H1 (cell line): ENCODE results near the gene AOPEP. TPM values are rescaled to one million over a fixed set of nuclear protein-coding genes. Genes with fewer than 3 reads are reported as not detected.
A peak's percentile ranks its signal among the peaks of the same experiment; 100 is the strongest.

ENCODE experiments used
- CTCF ChIA-PET: fragments of 300-600 bp; sonication (Branson Sonifier 250); formaldehyde crosslinking; loops from one replicate; lab custom pipeline; 2021; ENCODE audit not compliant: partially characterized antibody; lab: Charles Lee
- POLR2A ChIA-PET: fragments of 300-600 bp; sonication (Branson Sonifier 250); formaldehyde crosslinking; loops from one replicate; lab custom pipeline; 2021; ENCODE audit warnings: inconsistent platforms; ENCODE audit not compliant: partially characterized antibody; lab: Charles Lee
- DNase-seq, 2 experiments: peaks; one replicate each; pipeline versions ENCODE4 v3.0.0 to v3.0.0-alpha.2; 2010 to 2022; ENCODE audit warnings: low spot score in 2 of 2, low read depth in 1 of 2, mixed read lengths in 1 of 2
- FAIRE-seq: peaks from 2 replicates; lab custom pipeline; 2011; peaks lifted over from hg19 to GRCh38; lab: Jason Lieb, UNC
- H2AFZ ChIP-seq: 2 replicates; pipeline ENCODE4 v1.8.1; 2012; ENCODE audit warnings: low read length, inconsistent platforms
- H2AK5ac ChIP-seq: 2 replicates; pipeline ENCODE4 v1.6.1; 2013; ENCODE audit warnings: low read depth, low read length
- H2BK120ac ChIP-seq: replicated peaks from 2 replicates; pipeline ENCODE3; 2013; ENCODE audit warnings: low read depth, low read length, inconsistent platforms
- H2BK12ac ChIP-seq: 2 replicates; pipeline ENCODE4 v1.6.1; 2013; ENCODE audit warnings: low read depth, low read length
- H2BK15ac ChIP-seq: 2 replicates; pipeline ENCODE4 v1.6.1; 2013; ENCODE audit warnings: low read length
- H2BK20ac ChIP-seq: 2 replicates; pipeline ENCODE4 v1.6.1; 2013; ENCODE audit warnings: low read length
- H2BK5ac ChIP-seq: 2 replicates; pipeline ENCODE4 v1.6.1; 2013; ENCODE audit warnings: low read depth, low read length
- H3K14ac ChIP-seq: 2 replicates; pipeline ENCODE4 v1.6.1; 2013; ENCODE audit warnings: inconsistent platforms; ENCODE audit not compliant: insufficient read length
- H3K18ac ChIP-seq: 2 replicates; pipeline ENCODE4 v1.6.1; 2013; ENCODE audit warnings: low read length; ENCODE audit errors: extremely low read depth
- H3K23ac ChIP-seq: 2 replicates; pipeline ENCODE4 v1.6.1; 2013; ENCODE audit warnings: inconsistent platforms; ENCODE audit not compliant: insufficient read length
- H3K23me2 ChIP-seq: 2 replicates; pipeline ENCODE4 v1.6.1; 2013; ENCODE audit warnings: low read depth, low read length
- H3K27ac ChIP-seq: 2 replicates; pipeline ENCODE4 v1.6.1; 2011; ENCODE audit warnings: low read depth, low read length, inconsistent platforms
- H3K27me3 ChIP-seq, 4 experiments: replicated peaks in 1 of 4; 1 replicate in 1 of 4; 2 replicates in 3 of 4; pipeline versions ENCODE4 v1.6.1 to v1.8.1; 2011 to 2013; ENCODE audit warnings: low read length in 3 of 4, mild to moderate bottlenecking in 3 of 4, inconsistent platforms in 2 of 4, mixed read lengths in 2 of 4, moderate library complexity in 1 of 4; ENCODE audit not compliant: control insufficient read depth in 3 of 4, insufficient read depth in 3 of 4; ENCODE audit errors: extremely low read depth in 1 of 4
- H3K36me3 ChIP-seq, 4 experiments: 2 replicates each; pipeline versions ENCODE4 v1.6.1 to v1.8.1; 2011 to 2013; ENCODE audit warnings: mild to moderate bottlenecking in 4 of 4, low read length in 3 of 4, moderate library complexity in 2 of 4, control low read depth in 1 of 4, inconsistent platforms in 1 of 4; ENCODE audit not compliant: insufficient read depth in 4 of 4, control insufficient read depth in 2 of 4
- H3K4ac ChIP-seq: replicated peaks from 2 replicates; pipeline ENCODE3; 2013; ENCODE audit warnings: low read length, low read depth, mixed read lengths, inconsistent platforms; ENCODE audit not compliant: insufficient read length
- H3K4me1 ChIP-seq, 4 experiments: replicated peaks in 1 of 4; 1 replicate in 1 of 4; 2 replicates in 3 of 4; pipeline versions ENCODE4 v1.6.1 to v1.8.1; 2011 to 2013; ENCODE audit warnings: low read length in 3 of 4, inconsistent platforms in 2 of 4, mixed read lengths in 1 of 4; ENCODE audit not compliant: insufficient read depth in 4 of 4, control insufficient read depth in 3 of 4
- H3K4me2 ChIP-seq, 2 experiments: 2 replicates each; pipeline versions ENCODE4 v1.6.1 to v1.8.1; 2011 to 2013; ENCODE audit warnings: low read depth in 2 of 2, low read length in 2 of 2, control low read depth in 1 of 2, inconsistent platforms in 1 of 2, mild to moderate bottlenecking in 1 of 2; ENCODE audit not compliant: insufficient read depth in 1 of 2
- H3K4me3 ChIP-seq, 4 experiments: fragments of 200-600, 300-600 bp in 1 of 4; sonication (generic), shearing (Covaris generic), sonication (Bioruptor Twin) in 1 of 4; 2 replicates each; pipeline versions ENCODE4 v1.5.1 to v1.8.1; 2011 to 2016; ENCODE audit warnings: low read length in 4 of 4, low read depth in 3 of 4, control low read depth in 2 of 4, inconsistent platforms in 2 of 4, mild to moderate bottlenecking in 2 of 4, mixed read lengths in 1 of 4, moderate library complexity in 1 of 4; ENCODE audit not compliant: insufficient read depth in 2 of 4; ENCODE audit errors: extremely low read depth in 1 of 4
- H3K56ac ChIP-seq: replicated peaks from 2 replicates; pipeline ENCODE3; 2013; ENCODE audit warnings: low read depth, mild to moderate bottlenecking, mixed read lengths, low read length, inconsistent platforms; ENCODE audit not compliant: insufficient read length
- H3K79me1 ChIP-seq: 2 replicates; pipeline ENCODE4 v1.6.1; 2013; ENCODE audit warnings: low read depth, low read length, control low read depth
- H3K79me2 ChIP-seq, 2 experiments: 2 replicates each; pipeline versions ENCODE4 v1.6.1 to v1.8.1; 2012 to 2013; ENCODE audit warnings: low read length in 2 of 2, mild to moderate bottlenecking in 2 of 2, inconsistent platforms in 1 of 2; ENCODE audit not compliant: insufficient read depth in 2 of 2, control insufficient read depth in 1 of 2
- H3K9ac ChIP-seq, 4 experiments: replicated peaks in 1 of 4; 1 replicate in 1 of 4; 2 replicates in 3 of 4; pipeline versions ENCODE4 v1.6.1 to v1.8.1; 2011 to 2013; ENCODE audit warnings: low read depth in 3 of 4, low read length in 3 of 4, control low read depth in 2 of 4, mild to moderate bottlenecking in 2 of 4, moderate library complexity in 2 of 4, inconsistent platforms in 1 of 4; ENCODE audit errors: extremely low read depth in 1 of 4
- H3K9me3 ChIP-seq, 2 experiments: 2 replicates each; pipeline versions ENCODE4 v1.6.1 to v1.8.1; 2012 to 2013; ENCODE audit warnings: mild to moderate bottlenecking in 2 of 2, moderate library complexity in 2 of 2, control low read depth in 1 of 2, inconsistent platforms in 1 of 2, low read depth in 1 of 2, low read length in 1 of 2, mixed read lengths in 1 of 2; ENCODE audit not compliant: insufficient read depth in 2 of 2
- H4K20me1 ChIP-seq, 2 experiments: replicated peaks in 1 of 2; 2 replicates each; pipeline versions ENCODE3 to v1.8.1; 2011 to 2013; ENCODE audit warnings: inconsistent platforms in 2 of 2, low read length in 2 of 2, mild to moderate bottlenecking in 1 of 2; ENCODE audit not compliant: insufficient read depth in 2 of 2, control insufficient read depth in 1 of 2
- H4K5ac ChIP-seq: 2 replicates; pipeline ENCODE4 v1.6.1; 2013; ENCODE audit warnings: low read length, low read depth, mixed read lengths, inconsistent platforms; ENCODE audit not compliant: insufficient read length
- H4K8ac ChIP-seq: 2 replicates; pipeline ENCODE4 v1.8.0; 2013; ENCODE audit warnings: mild to moderate bottlenecking, moderate library complexity, low read length, inconsistent platforms; ENCODE audit not compliant: insufficient read depth; ENCODE audit errors: extremely low read depth
- H4K91ac ChIP-seq: replicated peaks from 2 replicates; pipeline ENCODE3; 2013; ENCODE audit warnings: low read length, mixed read lengths, inconsistent platforms; ENCODE audit not compliant: insufficient read length
- BCL11A ChIP-seq, 2 experiments: IDR thresholded peaks; one replicate each; pipeline ENCODE4 v1.6.1; 2011; ENCODE audit warnings: low read depth in 2 of 2, low read length in 2 of 2, mild to moderate bottlenecking in 2 of 2
- CBX5 ChIP-seq: fragments of 300-800, 300-1000 bp; sonication (generic); IDR thresholded peaks from 2 replicates; pipeline ENCODE4 v1.7.1; 2016; ENCODE audit warnings: antibody characterized with exemption, low read length, low read depth
- CTBP2 ChIP-seq: IDR thresholded peaks from 2 replicates; pipeline ENCODE4 v1.7.0; 2011; ENCODE audit warnings: borderline replicate concordance, mild to moderate bottlenecking, moderate library complexity, mixed read lengths, low read length; ENCODE audit not compliant: insufficient read depth, insufficient read length
- EP300 ChIP-seq, 2 experiments: IDR thresholded peaks; 1 replicate in 1 of 2; 2 replicates in 1 of 2; pipeline ENCODE4 v1.6.1; 2011 to 2012; ENCODE audit warnings: low read depth in 2 of 2, low read length in 2 of 2, mild to moderate bottlenecking in 2 of 2, borderline replicate concordance in 1 of 2, inconsistent platforms in 1 of 2, moderate library complexity in 1 of 2
- SIRT6 ChIP-seq: IDR thresholded peaks from one replicate; pipeline ENCODE4 v1.7.1; 2012; ENCODE audit warnings: low read length, inconsistent platforms
- ZNF274 ChIP-seq: IDR thresholded peaks from 2 replicates; pipeline ENCODE4 v1.7.0; 2012; ENCODE audit warnings: low read length, borderline replicate concordance; ENCODE audit errors: extremely low read depth
- WGBS, 2 experiments: shearing (Covaris generic) in 1 of 2; methylation state at CpG; one replicate each; pipeline versions ENCODE4 v1.1.6 to v1.1.7; 2013 to 2015; ENCODE audit warnings: low lambda C conversion rate in 2 of 2, mixed read lengths in 2 of 2, inconsistent platforms in 1 of 2, low coverage in 1 of 2, missing lambda C conversion rate in 1 of 2; ENCODE audit not compliant: insufficient replicate concordance in 2 of 2, insufficient coverage in 1 of 2, insufficient read length in 1 of 2; ENCODE audit errors: extremely low coverage in 1 of 2, missing lambda C conversion rate in 1 of 2; 5-methylcytosine and 5-hydroxymethylcytosine counted together
- polyA plus RNA-seq, 7 experiments: library from polyadenylated mRNA; depleted of rRNA in 3 of 7; stranded (reverse) in 5 of 7; unstranded in 2 of 7; fragments of >200 nt in 5 of 7; fragments of 200-250 nt in 2 of 7; gene quantifications; 1 replicate in 5 of 7; 2 replicates in 1 of 7; 4 replicates in 1 of 7; pipeline versions ENCODE4 v1.2.1 to v1.2.3, GENCODE V29; 2011 to 2013; ENCODE audit warnings: missing spikeins in 2 of 7, mixed read lengths in 2 of 7
- total RNA-seq: library from RNA; stranded (reverse); fragmentation: NEBNext Ultra II Directional; extraction: Animal tissue kit (Norgen Biotek cat#: 25700); gene quantifications from 2 replicates; pipeline ENCODE4 v1.2.1, GENCODE V29; 2021

Gene AOPEP
- total and polyA plus RNA-seq, 2 of the 8 experiments (the other 6 are each of a cell fraction or from before 2014, with no cell fraction given) = 6.1 to 14.3 TPM

GRCh38 chr9:94936419-94936818 lies 209.9 kb downstream of the AOPEP start:
- H3K27ac ChIP-seq = no peak overlapping the region
- DNase-seq (no peak), FAIRE-seq (no peak)
- no peak overlapping the region for H4K8ac ChIP-seq
- no peak overlapping the region for H3K9ac ChIP-seq
- H4K5ac ChIP-seq = no peak overlapping the region
- WGBS, 2 experiments = 80% methylated on average over 3 of the region's 3 CpGs; no CpG with 5 or more reads in 1 of the 2 experiments
- no peak overlapping the region for H3K56ac ChIP-seq
- H3K23ac ChIP-seq = peak overlapping the region; percentile 12
- H3K79me1 ChIP-seq = no peaks in the 10 kb centered on the region
- CTCF ChIA-PET = interaction anchor here (1.3 kb wide), 1 partner anchor 192 kb away, joined by 3 read pairs; no protein-coding TSS in a partner anchor
- no peak overlapping the region for H2AFZ ChIP-seq
- no peak overlapping the region for H2BK5ac ChIP-seq
- H4K91ac ChIP-seq = no peak overlapping the region
- H2BK20ac ChIP-seq = no peak overlapping the region
- H3K4ac ChIP-seq = no peak overlapping the region
- no peaks in the 10 kb centered on the region for H3K27me3 ChIP-seq
- H3K4me1 ChIP-seq = no peaks in the 10 kb centered on the region; a peak in 1 of 7 replicates
- no peaks in the 10 kb centered on the region for H3K9me3 ChIP-seq
- 0 out of 4 replicates have a peak, but pooled peaks cover 0 to 3% of the 10 kb centered on the region in 2 experiments for H3K79me2 ChIP-seq
- H4K20me1 ChIP-seq = no peaks in the 10 kb centered on the region
- no peak overlapping the region for H2AK5ac ChIP-seq
- no peak overlapping the region for H3K4me2 ChIP-seq
- no peak overlapping the region for H2BK15ac ChIP-seq
- POLR2A ChIA-PET = no interaction called here
- no peak overlapping the region for H2BK12ac ChIP-seq
- no peak overlapping the region for H3K14ac ChIP-seq
- H3K4me3 ChIP-seq = no peak overlapping the region
- H3K36me3 ChIP-seq = no peaks in the 10 kb centered on the region
- H3K18ac ChIP-seq = no peak overlapping the region
- no peaks in the 10 kb centered on the region for H3K23me2 ChIP-seq
- H2BK120ac ChIP-seq = no peak overlapping the region
- TF ChIP-seq EP300 (IDR thresholded peaks at IDR 0.05; ENCODE audit: borderline replicate concordance in 1 of 2, low read depth in 2 of 2, low read length in 2 of 2) = no peak
- no peak for TF ChIP-seq SIRT6
- TF ChIP-seq BCL11A (IDR thresholded peaks at IDR 0.05; ENCODE audit: low read depth in 2 of 2, low read length in 2 of 2) = no peak
- TF ChIP-seq CBX5 = no peak
- TF ChIP-seq ZNF274 = no peak
- TF ChIP-seq CTBP2 = no peak
